Stimulated activated CD8-positive, alpha-beta memory T cell treated with anti-CD3 and anti-CD28 coated beads, Interleukin-7, amount 100 ng/mL, for 1 hour (primary cell): Measurements from ENCODE around the gene TCF23.
"Not testable (repeated sequence)": the region's sequence is repeated elsewhere in the genome, so short reads cannot be mapped to it uniquely, and the experiment has no call there.

Experiments
- DNase-seq, 2 donors: peaks; one replicate each; pipeline ENCODE4 v3.0.0-alpha.2; 2020; ENCODE audit warnings: low read depth in 2 of 2

The TCF23 gene

DNA sequence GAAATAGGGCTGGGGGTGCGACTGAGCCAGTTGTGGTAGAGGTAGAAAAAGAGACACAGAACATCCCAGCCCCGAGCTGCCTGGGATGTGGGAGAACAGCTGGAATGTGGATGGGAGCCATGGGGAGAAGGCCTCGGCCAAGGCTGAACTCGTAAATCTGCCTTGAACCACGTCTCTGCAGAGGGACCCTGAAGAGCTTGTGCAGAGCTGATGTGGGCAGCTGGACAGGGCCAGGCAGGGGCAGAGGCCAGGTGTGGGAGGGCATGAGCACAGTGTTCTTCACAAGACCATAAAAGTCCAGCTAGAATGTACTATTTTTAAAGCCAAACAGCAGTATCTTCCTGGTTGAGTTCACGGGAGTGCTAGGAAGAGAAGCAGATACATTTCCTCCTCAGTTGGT lies 5.7 kb downstream of the TCF23 start:
- no peak for DNase-seq

DNA sequence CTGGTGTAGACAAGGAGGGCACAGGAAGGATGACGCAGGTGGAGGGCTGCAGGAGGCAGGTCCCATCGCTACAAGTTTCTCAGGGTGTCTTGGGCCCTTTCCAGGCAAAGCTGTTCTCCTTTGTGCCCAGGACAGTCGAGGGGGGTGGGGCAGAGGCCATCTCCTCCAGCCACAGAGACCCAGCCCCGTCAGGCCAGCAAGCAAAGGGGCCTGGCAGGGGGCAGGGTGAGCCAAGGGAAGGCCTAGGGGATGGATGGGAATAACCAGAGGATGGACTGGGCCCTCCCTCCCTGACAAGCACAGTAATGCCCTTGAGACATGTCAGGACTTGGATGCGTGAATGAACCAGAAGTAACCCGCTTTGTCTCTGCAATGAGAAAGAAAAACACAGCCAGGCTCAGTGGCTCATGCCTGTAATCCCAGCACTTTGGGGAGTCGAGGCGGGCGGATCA lies 6.3 kb downstream of the TCF23 start:
- no peak for DNase-seq

DNA sequence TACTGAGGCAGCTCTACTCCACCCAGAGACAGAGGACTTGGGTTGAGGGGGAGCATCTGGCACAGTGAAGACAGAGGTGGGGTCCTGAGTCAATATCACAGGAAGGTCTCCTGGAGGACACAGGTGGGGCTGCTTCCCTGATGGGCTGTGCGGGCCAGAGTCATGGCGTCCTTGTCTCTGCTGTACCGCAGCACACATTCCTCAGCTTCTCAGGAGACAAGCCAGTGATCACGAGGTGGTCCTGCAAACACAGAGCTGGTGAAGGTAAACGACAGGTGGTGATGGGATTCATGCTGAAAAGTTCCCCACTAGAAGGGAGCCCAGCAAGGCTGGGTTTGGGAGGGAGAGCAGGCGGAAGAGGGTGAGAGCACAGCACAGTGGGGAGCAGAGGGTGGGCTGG lies 9.7 kb downstream of the TCF23 start:
- no peak for DNase-seq

DNA sequence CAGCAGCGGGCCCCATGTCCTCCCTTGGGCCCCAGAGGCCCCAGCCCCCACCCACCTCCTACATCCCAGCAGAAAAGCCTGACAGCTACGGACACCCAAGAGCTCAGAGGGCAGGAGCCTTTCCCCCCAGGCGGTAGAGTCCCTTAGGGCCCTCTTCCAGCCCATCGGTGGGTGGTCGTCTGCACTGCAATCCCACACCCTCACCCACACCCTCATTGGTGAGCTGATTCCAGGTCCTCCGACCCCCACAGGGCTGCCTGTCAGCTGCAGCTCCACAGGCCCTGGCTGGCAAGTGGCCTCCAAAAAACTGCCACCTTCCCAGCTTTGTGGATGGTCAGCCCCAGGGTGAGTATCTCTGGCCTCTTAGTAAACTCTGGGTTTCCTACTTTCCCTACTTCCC lies 10.5 kb downstream of the TCF23 start:
- no peak for DNase-seq

DNA sequence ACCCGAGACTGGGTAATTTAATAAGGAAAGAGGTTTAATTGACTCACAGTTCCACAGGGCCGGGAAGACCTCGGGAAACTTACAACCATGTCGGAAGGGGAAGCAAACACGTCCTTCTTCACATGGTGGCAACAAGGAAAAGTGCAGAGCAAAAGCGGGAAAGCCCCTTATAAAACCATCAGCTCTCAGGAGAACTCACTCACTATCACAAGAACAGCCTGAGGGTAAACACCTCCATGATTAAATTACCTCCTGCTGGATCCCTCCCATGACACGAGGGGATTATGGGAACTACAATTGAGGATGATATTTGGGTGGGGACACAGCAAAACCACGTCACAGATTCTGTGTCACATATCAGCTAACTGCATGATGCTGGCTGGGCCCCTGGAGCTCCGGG lies 11.4 kb downstream of the TCF23 start:
- no peak for DNase-seq

DNA sequence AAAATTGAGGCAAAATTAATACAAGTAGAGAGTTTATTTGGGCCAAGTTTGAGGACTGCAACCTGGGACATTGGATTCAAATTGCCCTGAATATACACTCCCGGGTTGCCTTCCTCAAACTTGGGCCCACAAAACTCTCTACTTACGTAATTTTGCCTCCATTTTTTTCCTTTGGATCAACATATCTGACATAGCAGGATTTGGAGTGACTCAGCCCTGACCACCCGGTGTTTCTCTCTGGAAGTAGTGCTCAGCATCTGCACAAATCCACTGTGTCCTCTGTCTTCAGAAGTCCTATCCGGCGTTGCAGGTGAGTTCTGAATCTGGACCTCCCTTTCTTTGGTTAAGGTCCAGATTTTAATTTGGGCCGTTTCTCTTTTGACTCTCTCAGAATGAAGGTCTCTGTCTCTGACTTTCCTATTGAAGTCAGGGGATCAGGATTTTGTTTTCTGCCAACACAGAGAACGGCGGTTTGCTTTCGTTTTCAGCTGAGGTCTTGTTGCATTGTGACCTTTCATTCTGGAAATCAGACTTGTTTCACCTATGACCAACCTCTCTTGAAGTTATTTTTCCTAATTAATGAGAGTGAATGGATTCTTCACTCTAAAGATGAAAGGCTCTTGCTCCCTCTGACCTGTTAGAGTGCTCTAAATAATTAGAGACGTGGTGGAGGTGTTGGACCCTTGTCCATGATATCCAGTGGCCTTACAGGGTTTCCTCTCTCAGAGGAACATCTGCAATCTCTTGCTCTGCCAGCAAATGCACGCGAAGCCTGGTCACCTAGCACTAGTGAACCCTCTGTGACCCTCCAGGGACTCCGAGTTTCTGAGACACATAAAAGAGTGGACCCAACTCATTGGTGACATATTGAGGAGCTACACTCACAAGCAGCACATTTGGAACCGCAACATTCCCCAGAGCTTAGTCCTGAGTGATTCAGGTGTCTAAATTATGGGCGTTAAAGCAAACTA lies 13.6 kb downstream of the TCF23 start:
- DNase-seq: no peak

DNA sequence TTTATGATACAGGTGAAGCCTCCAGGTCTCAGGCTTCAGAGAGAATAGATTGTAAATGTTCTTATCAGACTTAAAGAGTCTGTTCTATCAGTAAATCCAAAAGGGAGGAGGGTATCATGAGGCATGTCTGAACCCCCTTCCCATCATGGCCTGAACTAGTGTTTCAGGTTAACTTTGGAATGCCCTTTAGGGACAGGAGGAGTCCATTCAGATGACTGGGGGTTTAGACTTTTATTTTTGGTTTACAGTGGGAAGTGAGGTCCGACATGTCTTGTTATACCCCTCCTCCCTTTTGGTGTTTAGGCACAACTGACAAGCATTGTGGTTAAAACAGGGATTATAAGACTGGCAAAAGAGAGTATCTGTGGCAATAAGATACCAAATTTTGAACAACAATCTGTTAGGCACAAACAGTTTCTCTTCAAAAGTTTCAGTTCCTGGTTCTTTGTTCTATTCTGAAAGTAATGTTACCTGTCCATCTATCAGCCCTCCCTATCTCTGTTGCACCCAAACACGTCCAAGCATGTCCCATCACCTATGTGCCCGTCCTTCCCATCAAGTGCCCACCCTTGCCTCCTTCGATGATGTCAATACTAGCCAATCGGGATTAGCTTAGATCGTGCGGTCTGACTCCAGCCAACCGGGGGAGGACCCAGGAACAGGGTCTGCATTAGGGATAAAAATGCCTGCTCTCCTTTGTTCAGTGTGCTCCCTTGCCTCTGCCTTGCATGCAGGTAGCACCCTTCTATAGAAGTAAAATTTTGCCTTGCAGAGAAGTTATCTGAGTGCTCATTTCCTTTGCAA lies 16.4 kb downstream of the TCF23 start:
- DNase-seq: no peak

DNA sequence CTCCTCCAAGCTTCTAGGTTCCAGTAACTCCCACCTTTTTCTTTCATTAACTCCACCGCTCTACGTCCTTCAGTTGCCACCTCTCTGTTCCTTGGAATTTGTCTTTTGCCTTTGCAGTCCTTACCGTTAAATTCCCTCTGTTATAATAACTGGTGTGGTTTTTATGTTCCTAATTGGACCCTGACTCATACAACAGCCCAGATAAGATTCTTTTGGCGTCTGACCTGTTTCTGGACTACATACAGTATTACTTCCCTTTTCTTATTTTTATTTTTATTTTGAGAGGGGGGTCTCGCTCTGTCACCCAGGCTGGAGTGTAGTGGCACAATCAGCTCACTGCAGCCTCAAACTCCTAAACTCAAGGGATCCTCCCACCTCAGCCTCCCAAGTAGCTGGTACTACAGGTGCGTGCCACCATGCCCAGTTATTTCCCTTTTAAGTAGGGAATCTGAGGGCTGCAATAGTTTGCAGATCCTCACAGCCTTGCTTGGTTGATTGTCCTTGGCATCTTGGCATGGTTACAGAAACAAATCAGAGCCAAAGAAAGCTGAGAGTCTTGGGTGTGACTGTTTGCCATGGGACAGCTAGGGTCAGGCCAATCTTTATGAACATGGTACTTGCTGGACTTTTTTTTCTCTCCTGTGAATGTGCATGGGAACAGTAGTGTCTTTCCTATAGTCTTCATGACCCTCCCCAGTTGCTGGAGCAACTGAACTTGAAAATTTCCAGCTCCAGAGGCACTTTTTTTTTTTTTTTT lies 22.0 kb downstream of the TCF23 start:
- no peak for DNase-seq

DNA sequence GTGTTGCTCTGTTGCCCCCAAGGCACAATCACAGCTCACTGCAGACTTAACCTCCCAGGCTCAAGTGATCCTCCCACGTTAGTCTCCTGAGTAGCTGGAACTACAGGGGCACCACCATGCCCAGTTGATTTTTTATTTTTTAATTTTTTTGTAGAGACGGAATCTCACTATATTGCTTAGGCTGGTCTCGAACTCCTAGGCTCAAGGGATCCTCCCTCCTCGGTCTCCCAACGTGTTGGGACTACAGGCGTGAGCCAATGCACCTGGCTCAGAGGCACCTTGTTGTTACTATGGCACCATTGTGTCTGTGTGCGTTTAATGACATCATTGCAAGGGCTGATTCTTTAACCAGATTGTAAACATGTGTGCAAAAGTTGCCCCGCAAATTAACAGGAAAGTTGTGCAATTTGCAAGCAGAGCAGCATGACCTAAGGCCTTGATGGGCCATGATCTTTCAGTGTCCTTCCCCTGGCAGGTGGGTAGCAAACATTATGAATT lies 22.6 kb downstream of the TCF23 start:
- DNase-seq: no peak

DNA sequence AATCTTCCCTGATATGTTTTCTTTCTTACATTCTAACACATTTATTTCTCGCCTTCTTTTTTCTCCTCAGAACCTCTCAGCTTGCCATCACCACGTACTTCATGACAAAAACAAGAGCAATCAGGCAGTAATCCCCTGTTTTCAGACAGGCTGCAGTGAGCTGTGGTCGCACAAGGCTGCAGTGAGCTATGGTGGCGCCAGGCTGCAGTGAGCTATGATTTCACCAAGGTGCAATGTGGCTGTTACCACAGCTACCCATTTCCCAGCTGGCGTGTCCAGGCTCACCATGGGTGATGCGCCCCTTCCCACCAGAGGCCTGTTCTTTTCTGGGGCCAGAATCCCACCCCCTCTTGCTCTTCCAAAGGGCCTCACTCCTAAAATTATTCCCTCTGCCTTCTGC lies 25.8 kb downstream of the TCF23 start:
- no peak for DNase-seq

DNA sequence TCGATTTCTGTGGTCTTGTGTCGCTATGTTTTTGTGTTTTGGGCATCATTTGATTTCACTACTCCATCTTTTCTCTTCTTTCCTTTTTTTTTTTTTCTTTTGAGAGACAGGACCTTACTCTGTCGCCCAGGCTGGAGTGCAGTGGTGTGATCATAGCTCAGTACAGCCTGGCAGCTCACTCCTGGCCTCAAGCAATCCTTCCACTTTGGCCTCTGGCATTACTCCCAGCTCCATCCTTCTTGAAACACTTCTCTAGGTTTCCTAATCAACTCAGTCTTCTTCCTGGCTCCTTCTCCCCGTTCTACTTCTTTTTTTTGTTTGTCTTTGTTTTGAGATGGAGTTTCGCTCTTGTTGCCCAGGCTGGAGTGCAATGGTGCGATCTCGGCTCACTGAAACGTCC lies 26.5 kb downstream of the TCF23 start:
- no peak for DNase-seq

DNA sequence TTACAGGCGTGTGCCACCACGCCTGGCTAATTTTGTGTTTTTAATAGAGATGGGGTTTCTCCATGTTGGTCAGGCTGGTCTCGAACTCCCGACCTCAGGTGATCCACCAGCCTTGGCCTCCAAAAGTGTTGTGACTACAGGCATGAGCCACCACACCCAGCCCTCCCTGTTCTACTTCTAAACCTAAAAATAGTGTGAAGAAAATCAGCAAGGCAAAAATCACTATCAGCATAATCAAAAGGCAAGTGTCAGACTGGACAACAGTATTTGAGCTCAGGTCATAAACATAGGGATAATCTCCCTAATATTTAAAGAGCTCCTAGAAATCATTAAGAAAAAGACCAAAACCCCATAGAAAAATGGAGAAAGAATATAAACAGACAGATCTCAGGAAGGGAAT lies 27.0 kb downstream of the TCF23 start:
- DNase-seq: not testable (repeated sequence)

DNA sequence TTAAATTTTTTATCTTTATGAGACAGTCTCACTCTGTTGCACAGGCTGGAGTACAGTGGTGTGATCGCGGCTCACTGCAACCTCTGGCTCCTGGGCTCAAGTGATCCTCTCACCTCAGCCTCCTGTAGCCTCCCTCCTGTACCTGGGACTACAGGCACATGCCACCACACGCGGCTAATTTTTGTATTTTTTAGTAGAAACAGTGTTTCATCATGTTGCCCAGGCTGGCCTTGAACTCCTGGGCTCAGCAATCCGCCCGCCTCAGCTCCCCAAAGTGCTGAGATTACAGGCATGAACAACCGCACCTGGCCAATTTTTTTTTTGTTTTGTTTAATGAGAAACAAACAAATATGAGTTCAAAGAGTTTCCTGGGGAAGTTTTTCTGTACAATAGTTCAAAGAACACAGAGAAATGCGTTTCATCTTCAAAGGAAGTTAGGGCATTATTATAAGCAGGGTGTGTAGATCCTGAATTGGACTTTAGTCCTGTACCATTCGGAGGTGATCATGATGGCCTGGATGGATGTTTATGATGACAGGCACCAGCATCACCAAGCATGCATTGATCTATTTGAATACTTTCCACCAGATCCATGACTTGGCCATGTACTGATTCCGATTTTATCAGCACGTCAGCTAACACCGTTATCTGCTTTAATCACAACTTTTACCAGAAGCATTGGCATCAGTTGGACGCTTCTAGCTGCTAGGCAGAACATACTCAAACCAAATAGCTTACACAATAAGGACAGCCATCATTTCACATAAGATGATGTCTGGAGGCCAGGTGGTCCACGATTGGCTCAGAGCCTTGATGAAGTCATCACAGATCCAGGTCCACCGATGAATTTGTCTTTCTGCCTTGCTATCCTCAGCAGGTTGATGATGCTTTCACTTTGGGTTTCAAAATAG lies 28.9 kb downstream of the TCF23 start:
- DNase-seq: no peak

DNA sequence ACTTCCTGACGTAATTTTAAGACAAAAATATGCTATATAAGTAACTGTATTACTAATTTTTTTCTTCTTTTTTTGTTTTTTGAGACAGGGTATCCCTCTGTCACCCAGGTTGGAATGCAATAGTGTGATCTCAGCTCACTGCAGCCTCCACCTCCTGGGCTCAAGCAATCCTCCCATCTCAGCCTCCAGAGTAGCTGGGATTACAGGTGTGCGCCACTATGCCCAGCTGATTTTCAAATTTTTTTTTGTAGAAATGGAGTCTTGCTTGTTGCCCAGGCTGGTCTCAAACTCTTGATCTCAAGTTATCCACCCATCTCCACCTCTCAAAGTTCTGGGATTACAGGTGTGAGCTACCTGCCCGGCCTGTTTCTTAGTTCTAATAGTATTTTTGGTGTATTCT lies 29.7 kb downstream of the TCF23 start:
- no peak for DNase-seq

DNA sequence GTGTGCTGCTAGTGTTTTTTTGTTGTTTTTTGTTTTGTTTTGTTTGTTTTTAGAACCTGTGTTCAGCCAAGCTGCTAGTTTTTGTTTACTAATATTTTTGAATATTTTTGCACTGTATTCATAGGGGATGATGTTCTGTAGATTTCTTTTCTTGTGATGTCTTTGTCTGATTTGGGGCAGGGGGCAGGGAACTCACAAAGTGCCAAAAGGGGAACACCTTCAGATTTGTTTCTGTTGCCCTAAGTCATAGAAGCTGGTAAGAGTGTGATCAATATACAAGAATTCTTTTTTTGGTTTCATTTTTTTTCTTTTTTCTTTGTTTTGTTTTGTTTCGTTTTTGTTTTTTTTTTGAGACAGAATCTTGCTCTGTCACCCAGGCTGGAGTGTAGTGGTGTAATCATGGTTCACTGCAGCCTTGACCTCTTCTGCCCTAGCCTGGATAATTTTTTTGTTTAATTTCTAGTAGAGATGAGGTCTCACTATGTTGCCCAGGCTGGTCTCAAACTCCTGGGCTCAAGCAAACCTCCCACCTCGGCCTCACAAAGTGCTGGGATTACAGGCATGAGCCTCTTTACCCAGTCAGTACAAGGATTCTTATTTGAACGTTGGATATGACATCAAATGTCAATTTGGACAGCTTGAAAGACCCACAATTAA lies 30.7 kb downstream of the TCF23 start:
- no peak for DNase-seq

DNA sequence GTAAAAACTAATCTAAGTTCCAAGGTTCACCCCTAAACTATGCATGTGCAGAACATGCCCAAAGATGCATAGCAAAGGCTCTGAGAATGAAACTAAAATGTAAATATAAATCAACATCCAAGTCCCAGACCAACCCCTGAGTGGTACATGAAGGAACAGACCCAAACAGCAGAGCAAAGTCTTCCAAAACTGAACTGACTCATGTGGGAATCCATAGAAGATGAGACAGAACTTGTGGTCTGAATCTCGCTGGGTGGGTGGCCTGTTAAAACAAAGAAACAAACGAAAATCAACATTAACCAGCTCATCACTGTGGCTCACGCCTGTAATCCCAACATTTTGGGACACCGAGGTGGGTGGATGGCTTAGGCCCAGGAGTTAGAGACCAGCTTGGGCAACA lies 33.5 kb downstream of the TCF23 start:
- no peak for DNase-seq

DNA sequence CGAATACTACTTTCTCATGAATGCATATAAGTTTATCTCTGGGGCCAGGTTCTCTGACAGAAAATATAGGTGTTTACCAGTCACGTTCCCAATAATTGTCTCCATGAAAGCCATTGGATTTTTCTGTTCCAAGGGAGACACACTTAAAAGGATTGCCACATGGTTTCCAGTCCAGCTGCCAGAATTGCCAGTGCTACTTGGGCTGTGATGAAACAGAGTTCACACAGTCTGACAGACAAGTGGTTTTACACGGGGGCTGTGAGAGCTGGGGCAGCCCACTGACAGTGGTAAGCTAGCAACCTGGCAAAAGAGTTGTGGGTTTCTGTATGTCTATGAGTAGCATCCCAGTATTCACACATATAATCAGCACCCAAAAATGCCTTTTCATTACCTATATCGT lies 35.3 kb downstream of the TCF23 start:
- no peak for DNase-seq

DNA sequence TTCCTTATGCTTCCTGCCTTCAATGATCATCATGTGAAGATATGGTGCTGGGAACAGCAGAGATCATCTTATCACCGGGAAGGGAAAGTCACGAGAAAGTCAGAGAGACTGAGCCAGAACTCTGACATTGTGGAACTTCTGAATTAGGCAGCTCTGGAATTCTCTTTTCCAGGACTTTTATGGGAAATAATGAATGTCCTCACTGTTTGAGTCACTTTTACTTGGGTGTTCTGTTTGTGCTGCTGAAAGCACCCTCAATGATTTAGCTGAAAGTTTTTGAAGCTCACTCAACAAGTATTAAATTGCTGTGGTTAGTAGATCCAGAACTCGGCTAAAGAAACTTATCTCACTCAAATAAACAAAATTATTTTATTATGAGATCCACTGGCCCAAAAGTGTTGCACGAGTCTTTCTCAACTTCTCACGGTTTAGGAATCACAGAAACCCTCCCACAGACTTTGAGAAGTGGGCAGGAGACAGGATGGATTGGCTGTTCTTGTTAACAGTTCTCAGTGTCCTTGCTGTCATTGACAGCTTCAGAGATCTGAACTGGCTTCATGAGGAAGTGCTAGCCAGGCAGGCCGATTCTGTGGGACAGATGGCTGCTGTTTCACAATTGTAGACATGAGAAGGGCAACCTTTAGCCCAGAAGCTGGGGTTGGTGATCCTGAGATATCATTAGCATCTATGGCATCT lies 36.7 kb downstream of the TCF23 start:
- DNase-seq: no peak

DNA sequence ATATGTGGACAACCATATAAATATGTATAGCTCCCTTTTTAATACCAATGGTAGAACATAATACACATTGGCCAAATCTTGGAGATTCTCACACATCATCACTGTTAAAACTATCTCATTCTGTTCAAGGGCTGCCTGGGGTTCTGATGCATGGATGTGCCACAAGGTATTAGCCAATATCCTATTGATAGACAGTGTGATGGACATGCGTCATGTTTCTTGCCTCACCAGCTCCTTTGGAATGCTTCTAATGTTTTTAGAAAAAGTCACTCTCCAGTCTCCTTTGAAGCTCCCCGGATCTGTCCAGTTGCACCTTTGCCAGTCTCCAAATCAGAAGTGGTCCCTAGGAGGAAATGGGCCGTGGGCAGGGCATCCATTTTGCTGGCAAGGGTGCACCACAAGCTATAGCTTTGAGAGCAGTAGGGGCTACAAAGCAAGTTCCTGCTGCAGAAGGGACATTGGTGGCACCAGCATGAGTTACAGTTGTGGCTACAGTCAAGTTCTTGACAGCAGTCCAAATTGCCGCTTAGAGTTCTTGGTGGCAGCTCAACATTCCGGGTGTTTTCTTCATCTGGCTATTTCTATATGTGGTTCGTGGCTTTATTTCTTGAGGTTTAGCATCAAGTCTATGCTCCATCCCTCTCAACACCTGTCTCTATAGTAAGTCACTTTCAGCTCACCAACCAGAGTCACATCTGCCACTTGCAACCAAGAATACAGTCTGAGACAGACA lies 38.0 kb downstream of the TCF23 start:
- DNase-seq: no peak
